ENCODE measurements around the gene LIPC. TPM values are rescaled to one million over a fixed set of nuclear protein-coding genes. Genes with fewer than 3 reads are reported as not detected.

The LIPC gene
- total and polyA plus RNA-seq, 9 of the 15 experiments (the other 6 are each of a cell fraction or from before 2014, with no cell fraction given) = 0.07 to 0.41 (median 0.11) TPM; not detected in 2

DNA sequence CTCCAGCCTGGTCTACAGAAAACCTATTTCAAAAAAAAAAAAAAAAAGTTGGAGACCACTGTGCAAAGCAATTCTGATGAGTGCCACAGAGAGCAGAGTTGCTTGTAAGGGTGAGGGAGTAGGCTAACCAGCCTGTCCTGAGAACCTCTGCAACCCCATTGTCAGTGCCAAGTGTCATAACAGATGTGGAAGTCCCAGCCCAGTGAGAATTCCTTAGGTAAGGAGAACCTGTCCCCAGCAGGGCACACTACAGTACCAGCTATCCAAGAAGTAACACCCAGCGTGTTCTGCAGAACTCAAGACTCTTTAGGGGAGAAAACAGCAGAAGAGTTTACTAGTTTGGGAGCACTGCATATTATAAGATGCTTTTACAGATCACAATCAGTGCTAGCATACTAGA lies 156.3 kb downstream of the LIPC start:
- Histone ChIP-seq H3K36me3 (ENCODE audit: control insufficient read depth, insufficient read depth, low read length) (no peaks in the 10 kb centered on the region), H3K9ac (ENCODE audit: insufficient read depth in 1 of 2, low read depth in 2 of 2, low read length in 2 of 2) (no peak overlapping the region), H3K27ac (ENCODE audit: extremely low read depth, low read depth, low read length) (no peak overlapping the region), H4K20me1 (replicated peaks; ENCODE audit: control insufficient read depth, insufficient read depth, low read length) (no peaks in the 10 kb centered on the region), H3K9me1 (ENCODE audit: control insufficient read depth, insufficient read depth, low read length) (no peaks in the 10 kb centered on the region), H3K27me3 (ENCODE audit: control insufficient read depth in 2 of 2, insufficient read depth in 2 of 2, low read length in 2 of 2) (no peaks in the 10 kb centered on the region), H3K79me2 (ENCODE audit: control insufficient read depth, insufficient read depth, low read length) (no peaks in the 10 kb centered on the region), H2AFZ (ENCODE audit: low read depth, low read length) (no peak overlapping the region), H3K4me3 (no peak overlapping the region), H3K4me2 (ENCODE audit: insufficient read depth, low read length) (no peak overlapping the region), H3K9me3 (replicated peaks; ENCODE audit: control insufficient read depth, insufficient read depth, low read depth, low read length) (no peaks in the 10 kb centered on the region; the same call in 1 of the 2 replicates), H3K4me1 (replicated peaks in 1 of 2; ENCODE audit: control insufficient read depth in 2 of 2, insufficient read depth in 2 of 2, low read length in 2 of 2) (peaks cover 14 to 28% of the 10 kb centered on the region in 2 experiments; a peak in 4 of 5 replicates)
- intact Hi-C loops (cut with micrococcal nuclease) (no loop called here), in situ Hi-C loops (cut with MboI) (no loop called here)
- ChIA-PET POLR2A (interaction anchor here (0.7 to 1.3 kb wide), 2 partner anchors 10 to 120 kb away, joined by 3 read pairs; no protein-coding TSS in a partner anchor), CTCF (ENCODE audit: low intra/inter-chr PET ratio) (no interaction called here)
- ATAC-seq = no peak
- no peak for DNase-seq (ENCODE audit: extremely low read depth in 1 of 4, low spot score in 3 of 4)
- TF ChIP-seq MXI1 (IDR thresholded peaks at IDR 0.05; ENCODE audit: low read depth, low read length) (no peak), FOXA1 (IDR thresholded peaks at IDR 0.05; ENCODE audit: borderline replicate concordance) (no peak)
- BruUV-seq (replicated peaks) = no TSS peak
- FAIRE-seq = no peak
- WGBS (ENCODE audit: insufficient coverage, low coverage, missing lambda C conversion rate) = 63% methylated on average over 1 of the region's 1 CpG

GRCh38 chr15:58589047-58589446 lies 157.3 kb downstream of the LIPC start:
- POLR2A ChIA-PET = interaction anchor here (0.6 to 1.3 kb wide), 4 partner anchors 9 to 182 kb away, joined by 3 to 4 read pairs (median 4); partner anchors contain the start of gene MINDY2
- H3K4me2 ChIP-seq (ENCODE audit: insufficient read depth, low read length) = no peak overlapping the region
- H3K27ac ChIP-seq (ENCODE audit: extremely low read depth, low read depth, low read length) = no peak overlapping the region
- no peaks in the 10 kb centered on the region for H4K20me1 ChIP-seq (replicated peaks; ENCODE audit: control insufficient read depth, insufficient read depth, low read length)
- in situ Hi-C loops (cut with MboI) (no loop called here), intact Hi-C loops (cut with micrococcal nuclease) (no loop called here)
- no TSS peak for BruUV-seq (replicated peaks)
- H3K9me1 ChIP-seq (ENCODE audit: control insufficient read depth, insufficient read depth, low read length) = no peaks in the 10 kb centered on the region
- TF ChIP-seq ERF (CRISPR knock-in tag; IDR thresholded peaks at IDR 0.05) (no peak), BDP1 (IDR thresholded peaks at IDR 0.05; ENCODE audit: insufficient read depth, insufficient read length) (no peak), CEBPB (tag; IDR thresholded peaks at IDR 0.05) (peak; percentile 15; the same call in 1 of the 2 replicates), SREBF2 (CRISPR knock-in tag; IDR thresholded peaks at IDR 0.05) (no peak), ZNF146 (CRISPR knock-in tag; IDR thresholded peaks at IDR 0.05; ENCODE audit: unreplicated experiment) (no peak), TCF7 (IDR thresholded peaks at IDR 0.05; ENCODE audit: borderline replicate concordance) (no peak), ZSCAN29 (IDR thresholded peaks at IDR 0.05) (no peak)
- 76% methylated on average over 3 of the region's 3 CpGs for WGBS (ENCODE audit: insufficient coverage, low coverage, missing lambda C conversion rate)
- no peaks in the 10 kb centered on the region for H3K9me3 ChIP-seq (replicated peaks; ENCODE audit: control insufficient read depth, insufficient read depth, low read depth, low read length)
- H3K27me3 ChIP-seq (ENCODE audit: control insufficient read depth in 2 of 2, insufficient read depth in 2 of 2, low read length in 2 of 2) = no peaks in the 10 kb centered on the region
- no peak for FAIRE-seq
- H3K36me3 ChIP-seq (ENCODE audit: control insufficient read depth, insufficient read depth, low read length) = peaks cover 5% of the 10 kb centered on the region; the same call in 1 of the 3 replicates
- no peak for ATAC-seq
- H3K9ac ChIP-seq (ENCODE audit: insufficient read depth in 1 of 2, low read depth in 2 of 2, low read length in 2 of 2) = no peak overlapping the region
- no peak overlapping the region for H2AFZ ChIP-seq (ENCODE audit: low read depth, low read length)
- CTCF ChIA-PET (ENCODE audit: low intra/inter-chr PET ratio) = no interaction called here
- H3K79me2 ChIP-seq (ENCODE audit: control insufficient read depth, insufficient read depth, low read length) = no peaks in the 10 kb centered on the region
- no peak overlapping the region for H3K4me3 ChIP-seq
- H3K4me1 ChIP-seq (replicated peaks in 1 of 2; ENCODE audit: control insufficient read depth in 2 of 2, insufficient read depth in 2 of 2, low read length in 2 of 2) = peaks cover 14 to 25% of the 10 kb centered on the region in 2 experiments; a peak in 4 of 5 replicates
- DNase-seq (ENCODE audit: extremely low read depth in 1 of 4, low spot score in 3 of 4) = no peak
